Hindlimb muscle (tissue), 1 donor: ENCODE measurements around the gene ATP2A2. TPM values are rescaled to one million over a fixed set of nuclear protein-coding genes. Genes with fewer than 3 reads are reported as not detected.
"Not testable (repeated sequence)": the region's sequence is repeated elsewhere in the genome, so short reads cannot be mapped to it uniquely, and the experiment has no call there.

Experiments used
- DNase-seq: peaks from one replicate; pipeline ENCODE4 v3.0.0-alpha.2; 2013
- polyA plus RNA-seq: library from polyadenylated mRNA; unstranded; fragments of 120-200 nt; gene quantifications from one replicate; pipeline ENCODE4 v1.2.1, GENCODE V29; 2013; ENCODE audit not compliant: insufficient read length

Gene ATP2A2
- polyA plus RNA-seq, 1 donor: 587 TPM

DNA sequence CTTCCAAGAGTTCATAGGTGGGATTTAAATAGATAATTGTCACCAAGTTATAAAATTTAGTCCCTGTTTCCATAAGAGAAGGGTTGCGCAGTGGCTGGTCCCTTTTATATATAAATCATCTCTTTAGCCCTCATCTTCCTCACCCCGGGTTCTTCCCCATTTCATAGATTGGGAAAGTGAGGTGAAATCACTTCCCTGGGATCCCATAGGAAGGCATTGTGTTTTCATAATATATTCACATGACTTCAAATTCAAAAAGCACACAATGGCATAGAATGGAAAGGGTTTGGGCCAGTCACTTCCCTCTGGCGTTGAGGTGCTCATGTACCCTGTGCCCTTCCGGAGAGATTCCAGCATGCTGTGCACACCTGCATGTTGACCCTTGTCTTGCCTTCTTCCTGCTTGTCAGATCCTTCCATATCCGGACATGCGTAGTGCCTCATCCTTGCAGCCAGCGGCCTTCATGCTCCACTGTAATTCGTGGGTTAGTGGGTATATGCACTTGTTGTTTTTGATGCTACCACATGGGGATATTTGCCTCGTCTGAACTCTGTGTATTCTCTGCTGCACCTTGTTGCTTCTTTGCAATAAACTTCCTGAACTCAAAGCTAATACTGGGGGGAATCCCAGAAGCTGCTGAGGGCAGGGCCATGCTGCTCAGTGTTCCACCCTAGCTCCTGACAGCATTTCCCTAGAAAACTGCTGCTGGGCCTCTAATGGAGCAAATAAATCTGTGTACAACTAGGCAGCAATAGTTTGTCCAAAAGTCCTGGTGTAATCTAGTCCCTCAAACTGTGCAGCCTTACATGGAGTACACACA is 62.9 kb downstream of the ATP2A2 start:
- no peak for DNase-seq

DNA sequence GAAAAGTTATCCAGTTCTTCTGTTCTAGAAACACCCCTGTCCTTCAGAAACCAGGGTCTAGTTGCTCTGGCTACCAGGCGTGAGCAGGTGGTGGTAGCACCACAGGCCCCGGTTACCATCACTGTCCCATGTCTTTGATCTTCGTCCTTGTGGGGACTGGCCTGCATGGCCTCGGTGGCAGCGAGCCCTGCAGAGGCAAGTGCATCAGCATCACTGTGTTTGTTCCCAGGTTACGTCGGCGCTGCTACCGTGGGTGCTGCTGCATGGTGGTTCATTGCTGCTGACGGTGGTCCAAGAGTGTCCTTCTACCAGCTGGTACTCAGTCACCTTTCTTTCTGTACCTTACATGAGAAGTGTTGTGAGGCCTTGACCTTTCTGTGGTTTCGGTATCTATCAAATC is 63.6 kb downstream of the ATP2A2 start:
- no peak for DNase-seq

DNA sequence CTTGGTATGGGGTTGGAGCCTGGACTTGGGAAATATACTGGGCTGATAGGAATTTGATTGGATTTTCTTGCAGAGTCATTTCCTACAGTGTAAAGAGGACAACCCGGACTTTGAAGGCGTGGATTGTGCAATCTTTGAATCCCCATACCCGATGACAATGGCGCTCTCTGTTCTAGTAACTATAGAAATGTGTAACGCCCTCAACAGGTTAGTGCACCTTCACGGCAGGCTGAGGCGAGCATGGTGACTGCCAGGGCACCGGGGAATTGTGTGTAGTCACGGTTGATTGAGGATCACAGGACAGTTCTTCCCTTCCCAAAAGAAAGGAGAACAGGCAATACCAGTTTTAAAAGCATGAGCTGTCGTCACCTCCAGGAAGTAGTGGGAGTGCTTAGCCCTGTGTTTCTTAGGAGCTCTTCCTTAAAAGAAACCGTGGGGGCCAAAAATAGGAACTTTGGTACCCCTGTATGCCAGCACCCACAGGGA is 64.2 kb downstream of the ATP2A2 start:
- DNase-seq: no peak

DNA sequence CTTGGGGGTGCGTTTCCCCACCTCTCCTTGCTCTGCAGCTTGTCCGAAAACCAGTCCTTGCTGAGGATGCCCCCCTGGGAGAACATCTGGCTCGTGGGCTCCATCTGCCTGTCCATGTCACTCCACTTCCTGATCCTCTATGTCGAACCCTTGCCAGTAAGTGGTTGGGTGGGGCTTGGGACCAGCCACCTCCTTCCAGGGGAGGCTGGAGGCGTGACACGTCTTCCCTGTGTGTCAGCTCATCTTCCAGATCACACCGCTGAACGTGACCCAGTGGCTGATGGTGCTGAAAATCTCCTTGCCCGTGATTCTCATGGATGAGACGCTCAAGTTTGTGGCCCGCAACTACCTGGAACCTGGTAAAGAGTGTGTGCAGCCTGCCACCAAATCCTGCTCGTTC is 64.9 kb downstream of the ATP2A2 start:
- no peak for DNase-seq

DNA sequence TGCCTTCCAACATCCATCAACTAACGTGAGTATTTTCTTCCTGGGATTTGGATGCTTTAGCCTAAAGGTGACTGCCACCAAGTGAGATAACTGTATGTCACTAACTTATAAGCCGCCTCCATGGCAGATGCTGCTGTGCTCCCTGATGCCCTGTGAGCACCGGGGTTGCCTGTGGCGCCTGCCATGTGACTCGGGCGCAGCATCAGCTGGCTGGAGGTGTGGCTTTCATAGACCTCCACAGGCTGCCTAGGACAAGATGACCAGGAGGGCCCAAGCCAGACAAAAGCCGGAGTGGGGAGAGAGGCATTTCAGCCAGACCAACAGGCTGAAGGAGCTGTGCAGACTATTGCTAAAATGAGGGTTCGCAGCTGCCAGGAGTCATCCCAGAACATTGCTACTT is 66.7 kb downstream of the ATP2A2 start:
- no peak for DNase-seq

DNA sequence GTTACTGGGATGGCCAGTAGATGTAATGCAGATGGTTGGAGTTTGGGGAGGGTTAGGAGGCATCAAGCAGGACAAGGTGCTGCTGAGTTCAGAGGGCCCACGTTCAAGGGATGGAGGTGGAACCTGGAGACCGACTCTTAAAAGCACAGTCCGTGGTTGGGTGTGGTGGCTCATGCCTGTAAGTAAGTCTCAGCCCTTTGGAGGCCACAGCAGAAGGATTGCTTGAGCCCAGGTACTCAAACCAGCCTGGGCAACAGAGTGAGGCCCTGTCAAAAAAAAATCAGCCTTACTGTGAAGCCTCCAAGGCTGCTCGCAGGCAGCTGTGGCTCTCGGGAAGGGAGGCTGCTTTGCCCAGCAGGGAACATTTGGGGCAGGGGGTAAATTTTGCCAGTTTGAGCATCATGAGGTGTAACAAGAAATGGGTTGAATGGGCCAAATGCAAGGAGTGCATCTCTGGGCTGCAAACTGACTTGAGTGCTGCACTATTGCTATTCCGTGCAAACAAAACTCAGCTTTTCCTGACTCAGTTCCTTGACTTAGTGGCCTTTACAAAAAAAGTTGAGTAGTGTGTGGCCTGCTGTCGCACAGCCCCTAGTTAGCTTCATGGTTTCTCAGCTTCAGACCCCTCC is 67.5 kb downstream of the ATP2A2 start:
- DNase-seq: no peak

DNA sequence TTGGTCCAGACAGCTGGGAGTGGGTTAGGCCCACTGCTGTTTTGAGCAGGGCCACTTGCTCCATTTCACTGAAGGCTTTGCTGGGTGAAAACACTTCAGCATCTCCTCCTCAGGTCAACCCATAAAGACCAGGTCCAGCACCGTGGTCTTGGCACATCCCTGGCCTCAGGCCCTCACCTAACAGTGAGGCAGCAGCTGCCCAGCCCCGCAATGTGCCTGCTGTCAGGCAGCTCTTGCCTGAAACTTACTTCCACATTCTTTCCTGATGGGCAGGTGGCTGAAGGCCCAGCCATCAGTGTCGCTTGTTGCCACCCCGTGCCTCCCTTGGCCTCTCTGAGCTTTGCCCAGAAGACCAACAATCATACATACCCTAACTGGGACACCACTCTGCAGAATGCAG is 68.0 kb downstream of the ATP2A2 start:
- no peak for DNase-seq

DNA sequence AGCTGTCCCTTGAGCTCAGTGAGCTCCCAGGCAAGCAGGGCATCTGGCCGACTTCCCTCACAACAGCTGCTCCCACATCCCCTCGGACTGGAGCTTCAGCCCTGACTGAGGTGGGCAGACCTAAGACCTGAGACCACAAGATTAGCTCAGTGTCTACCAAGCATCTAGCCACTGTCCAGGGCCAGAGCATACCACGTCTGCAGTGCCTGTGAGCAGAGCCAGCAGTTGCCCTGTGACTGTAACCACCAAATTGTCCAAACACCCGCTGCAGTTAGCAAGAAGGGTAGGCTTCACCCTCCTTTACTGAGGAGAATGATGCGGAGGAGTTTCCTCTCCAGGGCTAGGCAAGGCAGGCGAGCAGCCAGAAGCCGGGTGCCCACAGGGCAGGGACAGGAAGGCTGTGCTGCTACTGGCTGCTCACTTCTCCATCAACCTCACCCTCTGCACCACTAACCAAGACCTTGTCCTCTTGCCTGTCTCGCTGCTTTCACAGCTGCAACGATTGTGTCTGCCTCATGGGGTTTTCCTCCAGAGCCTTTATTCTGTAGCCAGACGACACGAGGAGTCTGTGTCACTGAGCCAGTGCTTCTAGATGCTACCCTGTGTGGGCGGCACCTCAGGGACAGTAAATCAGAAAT is 68.6 kb downstream of the ATP2A2 start:
- no peak for DNase-seq

DNA sequence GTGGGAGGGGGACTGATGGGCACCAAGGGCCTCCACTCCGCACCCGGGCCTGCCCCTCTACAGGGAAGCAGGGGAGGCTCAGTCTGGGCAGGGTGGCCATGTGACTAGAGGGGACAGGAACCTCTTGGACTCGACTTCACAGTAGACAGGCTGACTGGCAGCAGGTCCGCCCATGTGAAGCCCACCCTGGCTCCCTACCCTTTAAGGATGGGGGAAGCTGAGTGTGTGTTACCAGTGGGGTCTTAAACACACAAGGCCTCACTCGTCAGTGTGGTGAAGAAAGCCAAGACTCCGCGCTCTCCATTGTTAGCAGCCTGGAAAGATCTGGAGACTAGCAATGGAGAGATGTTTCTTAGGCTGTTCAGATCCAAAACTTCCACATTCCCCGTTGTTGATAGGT is 70.1 kb downstream of the ATP2A2 start:
- DNase-seq: no peak

DNA sequence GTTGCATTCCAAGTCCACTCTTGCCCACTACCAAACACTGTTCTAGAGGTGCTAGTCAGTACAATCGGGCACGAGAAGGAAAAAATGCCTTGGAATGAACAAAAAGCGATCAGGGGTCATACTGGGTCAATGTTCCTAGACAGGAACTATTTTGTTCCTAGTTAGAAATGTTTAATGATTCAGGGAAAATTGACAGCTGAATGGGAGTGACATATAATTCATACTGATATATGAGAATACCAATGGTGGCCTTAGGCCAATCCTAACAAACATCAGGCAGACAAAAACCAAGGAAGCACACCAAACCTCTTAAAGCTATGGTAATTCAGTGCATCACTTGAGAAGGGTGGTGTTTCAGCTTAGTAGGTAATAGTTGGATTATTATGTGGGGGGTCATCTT is 71.4 kb downstream of the ATP2A2 start:
- no peak for DNase-seq

DNA sequence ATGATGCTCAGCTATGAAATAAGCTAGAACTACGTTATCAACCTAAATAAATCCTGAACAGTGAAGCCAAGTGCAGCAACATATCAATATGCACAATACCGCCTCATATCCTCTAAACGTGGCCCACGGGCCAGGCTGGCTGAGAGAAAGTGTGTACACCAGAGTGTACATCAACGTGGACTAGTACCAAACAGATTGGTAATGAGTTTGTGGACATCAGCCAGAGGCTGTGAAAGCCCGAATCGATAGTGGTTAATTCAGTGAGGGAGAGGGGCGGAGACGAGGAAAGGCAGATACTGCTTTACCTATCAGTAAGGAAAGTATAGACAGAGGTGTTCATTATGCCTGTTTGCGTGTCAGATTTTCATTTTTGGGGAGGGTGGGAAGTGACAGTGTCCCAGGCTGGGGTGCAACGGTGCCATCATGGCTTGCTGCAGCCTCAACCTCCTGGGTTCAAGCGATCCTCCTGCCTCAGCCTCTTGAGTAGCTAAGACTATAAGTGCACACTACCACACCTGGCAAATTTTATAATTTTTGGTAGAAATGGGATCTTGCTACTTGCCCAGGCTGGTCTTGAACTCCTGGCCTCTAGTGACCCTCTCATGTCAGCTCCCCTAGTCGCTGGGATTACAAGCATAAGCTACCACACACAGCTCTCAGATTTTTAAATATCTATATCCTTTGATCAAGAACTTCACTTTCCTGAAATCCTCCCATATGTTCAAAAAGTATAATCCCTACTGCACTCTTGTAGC is 72.3 kb downstream of the ATP2A2 start:
- no peak for DNase-seq

DNA sequence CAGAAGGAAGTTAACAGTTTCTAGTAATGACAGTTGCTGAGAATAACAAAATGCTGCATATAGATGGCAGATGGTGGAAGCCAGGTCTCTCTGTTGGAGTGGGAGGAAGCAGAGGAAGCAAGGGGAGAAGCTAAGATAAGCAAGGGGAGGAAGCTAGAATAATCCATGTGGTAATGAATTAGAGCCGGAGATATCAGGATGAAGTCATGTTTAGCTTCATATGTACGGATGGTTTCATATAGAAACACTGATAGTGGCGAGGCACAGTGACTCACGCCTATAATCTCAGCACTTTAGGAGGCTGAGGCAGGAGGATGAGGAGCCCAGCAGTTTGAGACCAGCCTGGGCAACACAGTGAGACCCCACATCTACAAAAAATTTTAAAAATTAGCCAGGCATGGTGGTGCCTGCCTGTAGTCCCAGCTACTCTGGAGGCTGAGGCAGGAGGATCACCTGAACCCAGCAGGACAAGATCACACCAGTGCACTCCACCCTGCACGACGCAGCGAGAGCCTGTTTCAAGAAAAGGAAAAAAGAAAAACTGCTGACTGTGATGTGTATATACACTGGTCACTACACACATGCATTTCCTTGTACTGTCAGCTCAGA is 73.2 kb downstream of the ATP2A2 start:
- DNase-seq: no peak

DNA sequence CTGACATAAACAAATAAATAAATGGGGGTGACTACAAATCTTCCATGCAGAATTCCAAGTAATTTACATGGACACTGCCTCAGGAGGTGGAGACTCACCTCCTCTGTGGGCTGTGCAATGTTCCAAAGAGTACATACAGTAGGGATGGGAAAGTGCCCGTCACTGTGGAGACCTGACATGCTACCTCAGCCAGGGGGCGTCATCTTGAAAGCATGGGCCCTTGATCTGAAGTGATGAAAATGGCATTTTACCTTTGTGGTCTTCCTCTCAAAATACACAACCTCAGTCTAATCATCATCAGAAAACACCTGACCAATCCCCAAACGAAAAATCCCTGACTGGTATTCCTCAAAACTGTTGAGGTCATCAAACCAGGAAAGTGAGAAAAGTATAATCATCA is 74.0 kb downstream of the ATP2A2 start:
- no peak for DNase-seq

DNA sequence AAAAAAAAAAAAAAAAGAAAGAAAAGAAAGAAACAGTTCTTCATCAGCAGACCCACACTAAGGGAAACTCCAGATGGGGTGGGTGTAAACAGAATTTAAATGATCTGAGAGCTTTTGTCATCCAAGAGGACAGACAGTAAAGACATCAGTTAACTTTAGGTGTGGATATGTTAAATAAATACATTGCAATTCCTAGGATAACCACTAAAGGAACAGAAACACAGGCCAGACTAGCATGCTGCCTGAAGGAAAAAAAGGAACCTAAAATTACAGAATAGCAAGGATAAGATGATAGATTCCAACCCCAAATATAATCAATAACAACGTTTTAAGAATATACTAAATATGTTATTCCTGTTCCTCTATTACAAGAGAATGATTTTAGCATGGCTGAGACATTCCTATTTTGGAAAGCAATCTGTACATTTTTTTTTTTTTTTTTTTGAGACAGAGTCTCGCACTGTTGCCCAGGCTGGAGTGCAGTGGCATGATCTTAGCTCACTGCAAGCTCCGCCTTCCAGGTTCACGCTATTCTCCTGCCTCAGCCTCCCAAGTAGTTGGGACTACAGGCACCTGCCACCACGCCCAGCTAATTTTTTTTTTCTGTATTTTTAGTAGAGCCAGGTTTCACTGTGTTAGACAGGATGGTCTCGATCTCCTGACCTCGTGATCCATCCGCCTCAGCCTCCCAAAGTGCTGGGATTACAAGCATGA is 77.5 kb downstream of the ATP2A2 start:
- not testable (repeated sequence) for DNase-seq

DNA sequence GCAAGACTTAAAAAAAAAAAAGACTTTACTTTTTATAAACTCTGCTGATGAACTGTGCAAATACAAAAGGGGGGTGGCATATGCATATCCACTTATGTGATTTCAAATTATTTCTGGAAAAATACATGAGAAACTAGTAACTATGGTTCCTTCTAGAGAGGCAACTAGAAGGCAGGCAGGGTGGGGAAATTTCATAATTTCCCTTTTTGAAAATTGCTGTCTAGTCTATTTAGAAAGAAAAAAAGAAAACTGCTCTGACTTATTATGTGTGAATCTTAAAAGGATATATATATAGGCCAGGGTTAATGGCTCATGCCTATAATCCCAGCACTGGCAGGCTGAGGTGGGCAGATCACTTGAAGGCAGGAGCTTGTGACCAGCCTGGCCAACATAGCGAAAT is 80.2 kb downstream of the ATP2A2 start:
- DNase-seq: no peak

DNA sequence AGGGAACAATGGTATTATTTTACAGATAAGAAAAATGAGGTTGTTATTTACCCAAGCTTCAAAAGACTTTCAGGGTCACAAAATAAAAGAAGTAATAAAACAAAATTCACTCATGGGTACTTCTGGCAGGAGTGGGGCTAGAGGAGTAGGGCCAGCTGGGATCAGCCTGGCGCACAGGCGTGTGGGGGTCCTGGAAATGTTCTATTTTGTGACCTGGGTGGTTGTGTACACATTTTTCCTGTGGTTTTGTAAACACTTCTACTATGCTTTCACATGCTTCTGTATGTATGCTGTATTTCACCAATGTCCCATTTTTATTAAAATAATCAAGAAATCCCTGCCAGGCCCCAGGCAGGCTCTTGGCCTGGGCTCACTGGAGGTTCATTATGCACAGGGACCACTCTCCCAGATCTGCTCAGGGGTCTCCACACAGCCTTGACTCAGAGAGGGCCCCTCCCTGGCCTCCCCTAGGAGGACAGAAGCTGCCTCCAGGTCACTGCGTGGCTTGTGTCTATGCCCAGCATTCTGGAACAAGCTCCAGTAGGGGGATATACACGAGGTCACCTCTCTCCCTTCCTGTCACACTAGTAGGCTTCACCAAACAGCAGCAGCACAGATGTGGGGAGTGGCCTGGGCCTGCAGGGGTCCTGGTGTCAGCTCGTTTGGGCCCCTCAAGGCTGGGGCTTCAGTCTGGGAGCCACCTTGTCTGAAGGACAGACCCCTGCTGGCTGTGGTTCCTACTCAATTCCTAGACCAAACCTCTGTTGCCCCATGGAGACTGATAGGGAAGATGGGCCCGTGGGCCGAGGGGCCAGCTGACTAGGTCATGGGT is 84.7 kb downstream of the ATP2A2 start:
- DNase-seq: no peak

DNA sequence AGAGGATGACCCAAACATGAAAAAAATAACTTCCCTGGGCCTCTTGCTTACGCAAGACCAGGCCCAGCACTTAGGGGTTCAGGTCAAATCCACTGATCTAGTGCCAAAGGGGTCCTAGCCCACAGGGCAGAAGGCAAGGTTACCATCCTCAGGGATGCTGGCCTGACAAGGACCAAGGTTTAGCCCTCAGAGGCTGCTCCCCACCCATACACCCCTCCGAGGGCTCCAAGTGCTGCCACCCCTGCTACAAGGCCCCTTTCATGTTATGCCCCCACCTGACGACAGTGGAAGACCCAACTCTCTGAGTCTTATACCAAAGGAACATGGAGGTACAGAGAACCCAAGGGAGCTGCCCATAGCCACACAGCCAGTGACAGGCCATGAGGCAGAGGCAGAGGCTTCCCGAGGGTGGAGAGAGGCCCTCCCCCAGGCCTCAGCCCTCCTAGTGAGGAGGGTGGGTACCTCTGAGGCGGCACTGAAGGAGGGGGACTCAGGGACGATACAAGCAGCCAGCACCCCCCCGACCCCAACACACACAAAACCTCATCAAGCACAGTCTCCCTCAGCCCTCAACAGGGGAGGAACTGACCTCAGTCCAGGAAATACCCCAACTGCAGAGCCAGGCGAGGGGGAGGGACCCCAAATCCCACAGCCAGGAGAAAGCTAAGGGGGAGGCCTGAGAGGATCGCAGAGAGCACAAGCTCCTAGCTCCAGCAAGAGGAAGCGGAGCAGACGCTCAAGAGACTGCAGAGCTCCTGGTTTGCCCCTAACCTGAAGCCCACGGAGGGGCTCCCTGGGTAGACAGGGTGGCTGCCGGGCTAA is 85.5 kb downstream of the ATP2A2 start:
- no peak for DNase-seq

DNA sequence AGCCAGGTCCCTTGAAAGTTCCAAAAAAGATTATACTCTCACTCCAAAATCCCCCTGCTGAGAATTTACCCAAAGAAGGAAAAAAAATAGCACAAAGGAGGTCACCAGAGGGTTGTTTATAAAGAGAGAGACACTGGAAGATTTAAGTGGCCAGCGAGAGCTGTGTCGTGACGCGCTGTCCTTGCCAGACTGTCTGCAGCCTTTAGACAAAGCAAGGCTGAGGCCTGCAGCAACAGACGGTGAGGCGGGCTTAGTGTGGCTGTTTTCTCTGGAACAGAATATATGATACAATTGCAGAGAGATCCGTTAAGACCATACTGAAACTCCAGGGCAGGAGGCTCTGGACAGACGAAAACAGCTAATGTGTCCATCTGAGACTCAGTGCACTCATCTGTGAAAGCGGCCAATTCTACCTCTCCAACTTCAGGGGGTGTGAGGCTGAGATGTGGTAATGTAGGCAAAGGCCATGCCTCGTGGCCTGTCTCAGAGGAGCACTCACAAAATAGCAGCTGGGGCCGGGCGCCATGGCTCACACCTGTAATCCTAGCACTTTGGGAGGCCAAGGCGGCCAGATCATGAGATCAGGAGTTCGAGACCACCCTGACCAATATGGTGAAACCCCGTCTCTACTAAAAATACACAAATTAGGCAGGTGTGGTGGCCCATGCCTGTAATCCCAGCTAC is 86.3 kb downstream of the ATP2A2 start:
- DNase-seq: peak; percentile 46

DNA sequence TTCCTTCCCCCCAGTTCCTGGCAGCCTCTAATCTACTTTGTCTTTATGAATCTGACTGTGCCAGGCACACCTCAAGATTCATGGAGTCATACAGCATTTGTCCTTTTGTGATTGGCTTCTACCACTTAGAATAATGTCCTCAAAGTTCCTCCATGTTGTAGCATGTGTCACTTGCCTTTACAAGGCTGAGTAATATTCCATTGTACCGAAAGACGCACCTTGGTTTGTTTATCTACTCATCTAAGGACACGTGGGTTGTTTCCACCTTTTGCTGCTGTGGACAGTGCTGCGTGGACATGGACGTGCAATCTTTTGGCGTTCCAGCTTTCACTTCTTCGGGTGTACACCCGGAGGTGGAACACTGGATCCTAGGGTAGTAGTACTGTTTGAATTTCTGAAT is 88.9 kb downstream of the ATP2A2 start:
- DNase-seq: no peak
